Measurements from ENCODE around the gene ZBTB5.

DNA sequence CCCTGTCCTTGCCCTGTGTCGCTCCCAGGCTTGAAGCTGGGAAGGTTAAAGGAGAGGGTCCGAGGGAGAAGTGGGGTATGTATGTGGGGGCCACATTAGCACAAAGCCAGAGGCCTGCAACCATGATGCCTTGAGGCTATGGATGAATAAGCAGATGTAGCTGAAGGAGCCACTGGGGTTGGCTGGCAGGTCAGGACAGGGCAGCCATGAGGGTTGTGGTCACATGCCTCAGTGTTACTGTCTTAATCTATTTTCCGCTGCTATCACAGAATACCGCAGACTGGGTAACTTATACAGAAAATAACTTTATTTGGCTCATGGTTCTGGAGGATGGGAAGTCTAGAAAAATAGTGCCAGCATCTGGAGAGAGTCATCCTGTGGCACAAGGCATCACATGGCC is 51.9 kb downstream of the ZBTB5 start:
- TF ChIP-seq, protein P1, sequence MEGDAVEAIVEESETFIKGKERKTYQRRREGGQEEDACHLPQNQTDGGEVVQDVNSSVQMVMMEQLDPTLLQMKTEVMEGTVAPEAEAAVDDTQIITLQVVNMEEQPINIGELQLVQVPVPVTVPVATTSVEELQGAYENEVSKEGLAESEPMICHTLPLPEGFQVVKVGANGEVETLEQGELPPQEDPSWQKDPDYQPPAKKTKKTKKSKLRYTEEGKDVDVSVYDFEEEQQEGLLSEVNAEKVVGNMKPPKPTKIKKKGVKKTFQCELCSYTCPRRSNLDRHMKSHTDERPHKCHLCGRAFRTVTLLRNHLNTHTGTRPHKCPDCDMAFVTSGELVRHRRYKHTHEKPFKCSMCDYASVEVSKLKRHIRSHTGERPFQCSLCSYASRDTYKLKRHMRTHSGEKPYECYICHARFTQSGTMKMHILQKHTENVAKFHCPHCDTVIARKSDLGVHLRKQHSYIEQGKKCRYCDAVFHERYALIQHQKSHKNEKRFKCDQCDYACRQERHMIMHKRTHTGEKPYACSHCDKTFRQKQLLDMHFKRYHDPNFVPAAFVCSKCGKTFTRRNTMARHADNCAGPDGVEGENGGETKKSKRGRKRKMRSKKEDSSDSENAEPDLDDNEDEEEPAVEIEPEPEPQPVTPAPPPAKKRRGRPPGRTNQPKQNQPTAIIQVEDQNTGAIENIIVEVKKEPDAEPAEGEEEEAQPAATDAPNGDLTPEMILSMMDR (IDR thresholded peaks at IDR 0.05), result no peak
- no peak for TF ChIP-seq POLR2A (IDR thresholded peaks at IDR 0.05)
